Naive thymus-derived CD4-positive, alpha-beta T cell (primary cell): ENCODE results near the gene PEX7. TPM values are rescaled to one million over a fixed set of nuclear protein-coding genes. Genes with fewer than 3 reads are reported as not detected.
"Not testable (repeated sequence)": the region's sequence is repeated elsewhere in the genome, so short reads cannot be mapped to it uniquely, and the experiment has no call there.

Experiments used
- ATAC-seq: fragments of 150-1000 bp; cut with Tn5 transposase; 2 replicates; pipeline ENCODE4 v1.10.0; 2021; ENCODE audit warnings: mild to moderate bottlenecking, moderate library complexity
- CTCF ChIA-PET: fragments of 350-600 bp; sonication (Branson Sonifier 250); formaldehyde crosslinking; loops from one replicate; lab custom pipeline; 2021; ENCODE audit warnings: antibody characterized with exemption; lab: Charles Lee
- POLR2A ChIA-PET: fragments of 350-600 bp; sonication (Branson Sonifier 250); formaldehyde crosslinking; loops from one replicate; lab custom pipeline; 2021; ENCODE audit warnings: antibody characterized with exemption, inconsistent platforms; lab: Charles Lee
- DNase-seq, 9 donors: peaks; one replicate each; pipeline versions ENCODE4 v3.0.0 to v3.0.0-alpha.2; 2020 to 2022; ENCODE audit warnings: mixed read lengths in 1 of 9
- H3K27ac ChIP-seq: one replicate; pipeline ENCODE4 v1.7.0; 2013; ENCODE audit warnings: mild to moderate bottlenecking, low read depth, low read length, moderate library complexity
- H3K27me3 ChIP-seq, 2 donors: one replicate each; pipeline ENCODE4 v1.7.0; 2013; ENCODE audit warnings: low read length in 2 of 2, mild to moderate bottlenecking in 2 of 2, moderate library complexity in 2 of 2; ENCODE audit not compliant: control insufficient read depth in 2 of 2, insufficient read depth in 2 of 2
- H3K36me3 ChIP-seq, 3 experiments: 1 replicate in 2 of 3; 2 replicates in 1 of 3; pipeline ENCODE4 v1.7.0; 2013; ENCODE audit warnings: low read length in 3 of 3, mild to moderate bottlenecking in 3 of 3, moderate library complexity in 1 of 3; ENCODE audit not compliant: insufficient read depth in 3 of 3, control insufficient read depth in 2 of 3
- H3K4me1 ChIP-seq, 2 donors: one replicate each; pipeline ENCODE4 v1.7.0; 2013; ENCODE audit warnings: low read length in 2 of 2, mild to moderate bottlenecking in 2 of 2, moderate library complexity in 1 of 2; ENCODE audit not compliant: control insufficient read depth in 2 of 2, insufficient read depth in 2 of 2
- H3K4me3 ChIP-seq: 2 replicates; pipeline ENCODE4 v1.7.0; 2013; ENCODE audit warnings: mild to moderate bottlenecking, low read length
- H3K9me3 ChIP-seq, 3 experiments: 1 replicate in 2 of 3; 2 replicates in 1 of 3; pipeline ENCODE4 v1.7.0; 2013; ENCODE audit warnings: low read length in 3 of 3; ENCODE audit not compliant: control insufficient read depth in 2 of 3
- H3K27ac Mint-ChIP-seq, 9 donors: one replicate each; pipeline ENCODE4 v1.8.0; 2020 to 2022; ENCODE audit warnings: mixed read lengths in 9 of 9, mild to moderate bottlenecking in 8 of 9, moderate library complexity in 5 of 9, inconsistent platforms in 2 of 9
- H3K27me3 Mint-ChIP-seq, 5 donors: one replicate each; pipeline ENCODE4 v1.8.0; 2021 to 2022; ENCODE audit warnings: mixed read lengths in 5 of 5, mild to moderate bottlenecking in 1 of 5
- H3K36me3 Mint-ChIP-seq, 5 donors: one replicate each; pipeline ENCODE4 v1.8.0; 2020 to 2022; ENCODE audit warnings: mixed read lengths in 5 of 5, mild to moderate bottlenecking in 3 of 5, inconsistent platforms in 1 of 5
- H3K4me1 Mint-ChIP-seq, 7 donors: one replicate each; pipeline ENCODE4 v1.8.0; 2020 to 2022; ENCODE audit warnings: mixed read lengths in 7 of 7, mild to moderate bottlenecking in 3 of 7, inconsistent platforms in 1 of 7
- H3K4me3 Mint-ChIP-seq, 10 donors: one replicate each; pipeline ENCODE4 v1.8.0; 2020 to 2022; ENCODE audit warnings: mild to moderate bottlenecking in 10 of 10, mixed read lengths in 10 of 10, moderate library complexity in 6 of 10, inconsistent platforms in 2 of 10
- H3K9me3 Mint-ChIP-seq, 11 donors: one replicate each; pipeline ENCODE4 v1.8.0; 2020 to 2022; ENCODE audit warnings: mixed read lengths in 11 of 11, mild to moderate bottlenecking in 4 of 11, inconsistent platforms in 1 of 11, moderate library complexity in 1 of 11
- intact Hi-C, 2 donors: fragments of 100-400 bp; cut with micrococcal nuclease; formaldehyde crosslinking; loops; one replicate each; pipeline ENCODE4 v1.15.1; 2023
- polyA plus RNA-seq, 2 donors: library from polyadenylated mRNA; unstranded; fragments of 300-500 nt; fragmentation: Illumina TruSeq; gene quantifications; one replicate each; pipeline ENCODE4 v1.2.3, GENCODE V29; 2021
- total RNA-seq, 6 experiments: library from RNA in 5 of 6; stranded (reverse) in 5 of 6; gene quantifications; 1 replicate in 5 of 6; 2 replicates in 1 of 6; pipeline ENCODE4 v1.2.3 and lab custom pipeline; 2021 to 2026

PEX7 gene
- total and polyA plus RNA-seq, 7 experiments from 2014 or later = 4.0 to 6.6 (median 5.6) TPM

- POLR2A ChIA-PET = interaction anchor here (0.7 kb wide), 1 partner anchor 64 kb away, joined by 3 read pairs; no protein-coding TSS in a partner anchor
- no peak overlapping the region for H3K4me3 ChIP-seq
- H3K4me1 ChIP-seq = no peaks in the 10 kb centered on the region
- H3K9me3 ChIP-seq = no peaks in the 10 kb centered on the region
- Mint-ChIP-seq H3K27me3 (no peaks in the 10 kb centered on the region), H3K4me1 (peaks cover 0 to 10% (median 7%) of the 10 kb centered on the region in 7 donors), H3K36me3 (peaks cover 8 to 55% (median 39%) of the 10 kb centered on the region in 5 donors), H3K27ac (no peak overlapping the region), H3K9me3 (peaks cover 0 to 7% (median 2%) of the 10 kb centered on the region in 11 donors), H3K4me3 (no peak overlapping the region)
- no peak overlapping the region for H3K27ac ChIP-seq
- intact Hi-C loops = no loop called here
- ATAC-seq (no peak), DNase-seq (no peak)
- CTCF ChIA-PET = no interaction called here
- no peaks in the 10 kb centered on the region for H3K27me3 ChIP-seq
- peaks cover 0 to 4% (median 0%) of the 10 kb centered on the region in 3 experiments for H3K36me3 ChIP-seq
Measured at GRCh38 chr6:136843210-136843609, 20.8 kb downstream of the PEX7 start.

- Mint-ChIP-seq H3K4me1 (peaks cover 0 to 17% (median 10%) of the 10 kb centered on the region in 7 donors), H3K36me3 (peaks cover 29 to 65% (median 52%) of the 10 kb centered on the region in 5 donors), H3K9me3 (peaks cover 0 to 19% (median 4%) of the 10 kb centered on the region in 11 donors), H3K4me3 (no peak overlapping the region), H3K27me3 (no peaks in the 10 kb centered on the region), H3K27ac (no peak overlapping the region)
- DNase-seq (peak in 3 of 9 donors; percentile 6 to 19 (median 12)), ATAC-seq (peak; percentile 58)
- Histone ChIP-seq H3K4me3 (no peak overlapping the region), H3K27ac (no peak overlapping the region), H3K4me1 (no peaks in the 10 kb centered on the region), H3K27me3 (no peaks in the 10 kb centered on the region), H3K9me3 (no peaks in the 10 kb centered on the region), H3K36me3 (peaks cover 0 to 4% (median 0%) of the 10 kb centered on the region in 3 experiments)
- ChIA-PET POLR2A (interaction anchor here (0.6 kb wide), 1 partner anchor 11 kb away, joined by 3 read pairs; no protein-coding TSS in a partner anchor), CTCF (interaction anchor here (0.6 to 0.7 kb wide), 2 partner anchors 9 to 57 kb away, joined by 3 to 4 read pairs; no protein-coding TSS in a partner anchor)
- intact Hi-C loops = loop anchor here in 1 of 2 donors (2.0 kb wide), 1 partner anchor 123 kb away; no protein-coding TSS in a partner anchor
Measured at GRCh38 chr6:136846046-136846445, 23.7 kb downstream of the PEX7 start.

GRCh38 chr6:136846477-136846876, 24.1 kb downstream of the PEX7 start:
- ATAC-seq, H3K36me3 ChIP-seq, CTCF ChIA-PET, H3K27ac Mint-ChIP-seq, H3K4me1 ChIP-seq, POLR2A ChIA-PET, H3K9me3 ChIP-seq, DNase-seq, H3K27me3 ChIP-seq, H3K27ac ChIP-seq, H3K4me3 ChIP-seq, H3K4me3 Mint-ChIP-seq, H3K27me3 Mint-ChIP-seq: not testable (repeated sequence)
- intact Hi-C loops = loop anchor here in 1 of 2 donors (2.0 kb wide), 1 partner anchor 122 kb away; no protein-coding TSS in a partner anchor
- peaks cover 29 to 61% (median 51%) of the 10 kb centered on the region in 5 donors for H3K36me3 Mint-ChIP-seq
- peaks cover 0 to 19% (median 4%) of the 10 kb centered on the region in 11 donors for H3K9me3 Mint-ChIP-seq
- H3K4me1 Mint-ChIP-seq = peaks cover 0 to 17% (median 10%) of the 10 kb centered on the region in 7 donors

- Mint-ChIP-seq H3K9me3 (peaks cover 0 to 19% (median 4%) of the 10 kb centered on the region in 11 donors), H3K4me1 (peaks cover 0 to 17% (median 9%) of the 10 kb centered on the region in 7 donors), H3K36me3 (peaks cover 29 to 56% (median 45%) of the 10 kb centered on the region in 5 donors)
- H3K27ac Mint-ChIP-seq, H3K4me3 ChIP-seq, H3K27me3 ChIP-seq, POLR2A ChIA-PET, H3K27me3 Mint-ChIP-seq, intact Hi-C loops, H3K4me1 ChIP-seq, H3K36me3 ChIP-seq, DNase-seq, ATAC-seq, CTCF ChIA-PET, H3K9me3 ChIP-seq, H3K4me3 Mint-ChIP-seq, H3K27ac ChIP-seq: not testable (repeated sequence)
Measured at GRCh38 chr6:136849979-136850563, 27.7 kb downstream of the PEX7 start.

GRCh38 chr6:136859430-136859829, 37.0 kb downstream of the PEX7 start:
- intact Hi-C loops = no loop called here
- H3K4me3 Mint-ChIP-seq = no peak overlapping the region
- CTCF ChIA-PET = no interaction called here

GRCh38 chr6:136860043-136860442, 37.7 kb downstream of the PEX7 start:
- no peaks in the 10 kb centered on the region for H3K9me3 ChIP-seq
- Mint-ChIP-seq H3K4me3 (no peak overlapping the region), H3K27ac (no peak overlapping the region), H3K36me3 (peaks cover 0 to 48% (median 28%) of the 10 kb centered on the region in 5 donors), H3K27me3 (no peaks in the 10 kb centered on the region), H3K4me1 (peaks cover 0 to 6% (median 0%) of the 10 kb centered on the region in 7 donors), H3K9me3 (no peaks in the 10 kb centered on the region)
- no peak overlapping the region for H3K4me3 ChIP-seq
- CTCF ChIA-PET = no interaction called here
- ATAC-seq (no peak), DNase-seq (no peak)
- POLR2A ChIA-PET = no interaction called here
- intact Hi-C loops = no loop called here
- no peaks in the 10 kb centered on the region for H3K4me1 ChIP-seq
- no peaks in the 10 kb centered on the region for H3K27me3 ChIP-seq
- peaks cover 0 to 4% (median 0%) of the 10 kb centered on the region in 3 experiments for H3K36me3 ChIP-seq
- no peak overlapping the region for H3K27ac ChIP-seq

More at GRCh38 chr6:136859430-136859829, 37.0 kb downstream of the PEX7 start:
- no peak overlapping the region for H3K4me3 ChIP-seq
- ATAC-seq (no peak), DNase-seq (no peak)
- peaks cover 0 to 6% (median 0%) of the 10 kb centered on the region in 7 donors for H3K4me1 Mint-ChIP-seq
- no peaks in the 10 kb centered on the region for H3K27me3 Mint-ChIP-seq
- peaks cover 0 to 52% (median 28%) of the 10 kb centered on the region in 5 donors for H3K36me3 Mint-ChIP-seq
- no peaks in the 10 kb centered on the region for H3K27me3 ChIP-seq
- H3K36me3 ChIP-seq = peaks cover 0 to 4% (median 0%) of the 10 kb centered on the region in 3 experiments
- no peaks in the 10 kb centered on the region for H3K9me3 Mint-ChIP-seq
- H3K9me3 ChIP-seq = no peaks in the 10 kb centered on the region
- H3K27ac ChIP-seq = no peak overlapping the region
- POLR2A ChIA-PET = no interaction called here
- no peak overlapping the region for H3K27ac Mint-ChIP-seq
- no peaks in the 10 kb centered on the region for H3K4me1 ChIP-seq
